ENCODE measurements around the gene CDK8. TPM values are rescaled to one million over a fixed set of nuclear protein-coding genes. Genes with fewer than 3 reads are reported as not detected.

CDK8 gene
- total and polyA plus RNA-seq, 9 of the 15 experiments (the other 6 are each of a cell fraction or from before 2014, with no cell fraction given), result 11.3 to 33.7 (median 20.3) TPM

DNA sequence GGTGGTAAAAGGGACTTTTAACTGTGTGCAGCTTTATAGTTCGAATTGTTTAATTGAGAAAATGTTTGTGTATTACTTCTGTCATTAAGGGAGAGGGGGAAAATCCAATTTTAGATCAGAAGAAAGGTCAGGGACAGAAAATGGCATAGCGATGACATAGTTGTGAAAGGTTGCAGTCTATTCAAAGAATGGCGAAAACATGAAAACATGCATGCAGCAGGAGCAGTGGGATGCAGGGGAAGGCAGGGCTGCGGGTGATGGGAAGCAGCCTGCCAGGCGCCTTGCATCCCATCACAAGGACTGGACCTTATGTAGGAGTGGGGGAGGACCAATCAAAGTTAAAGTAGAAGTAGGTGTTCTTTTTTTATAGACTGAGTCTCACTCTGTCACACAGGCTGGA is 125.9 kb downstream of the CDK8 start (continued):
- TF ChIP-seq ZNF668 (CRISPR knock-in tag; IDR thresholded peaks at IDR 0.05) (no peak), NONO (IDR thresholded peaks at IDR 0.05; ENCODE audit: low read depth in 2 of 2, low read length in 1 of 2) (no peak)

GRCh38 chr13:26380930-26381329 is 127.0 kb downstream of the CDK8 start:
- H4K20me1 ChIP-seq (replicated peaks; ENCODE audit: control insufficient read depth, insufficient read depth, low read length), result no peaks in the 10 kb centered on the region
- no peak for TF ChIP-seq ZNF140 (CRISPR knock-in tag; IDR thresholded peaks at IDR 0.05)
- TF ChIP-seq ZNF696 (CRISPR knock-in tag; conservative IDR thresholded peaks at IDR 0.05), result no peak
- no peak for TF ChIP-seq NFATC3 (IDR thresholded peaks at IDR 0.05)
- no peak for TF ChIP-seq SNAPC5 (CRISPR knock-in tag; IDR thresholded peaks at IDR 0.05)
- no peak for TF ChIP-seq CBFA2T2 (conservative IDR thresholded peaks at IDR 0.05)
- no peak for TF ChIP-seq NR2C2 (CRISPR knock-in tag; IDR thresholded peaks at IDR 0.05)
- TF ChIP-seq NR2C2 (tag; IDR thresholded peaks at IDR 0.05), result no peak
- TF ChIP-seq, protein P1, sequence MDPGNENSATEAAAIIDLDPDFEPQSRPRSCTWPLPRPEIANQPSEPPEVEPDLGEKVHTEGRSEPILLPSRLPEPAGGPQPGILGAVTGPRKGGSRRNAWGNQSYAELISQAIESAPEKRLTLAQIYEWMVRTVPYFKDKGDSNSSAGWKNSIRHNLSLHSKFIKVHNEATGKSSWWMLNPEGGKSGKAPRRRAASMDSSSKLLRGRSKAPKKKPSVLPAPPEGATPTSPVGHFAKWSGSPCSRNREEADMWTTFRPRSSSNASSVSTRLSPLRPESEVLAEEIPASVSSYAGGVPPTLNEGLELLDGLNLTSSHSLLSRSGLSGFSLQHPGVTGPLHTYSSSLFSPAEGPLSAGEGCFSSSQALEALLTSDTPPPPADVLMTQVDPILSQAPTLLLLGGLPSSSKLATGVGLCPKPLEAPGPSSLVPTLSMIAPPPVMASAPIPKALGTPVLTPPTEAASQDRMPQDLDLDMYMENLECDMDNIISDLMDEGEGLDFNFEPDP (CRISPR knock-in tag; IDR thresholded peaks at IDR 0.05), result no peak
- no peak for TF ChIP-seq FOXJ3 (CRISPR knock-in tag; IDR thresholded peaks at IDR 0.05)
- TF ChIP-seq ZNF76 (CRISPR knock-in tag; IDR thresholded peaks at IDR 0.05; ENCODE audit: borderline replicate concordance), result no peak
- no peak for TF ChIP-seq ZFP30 (CRISPR knock-in tag; IDR thresholded peaks at IDR 0.05; ENCODE audit: borderline replicate concordance)
- TF ChIP-seq POLR2A (conservative IDR thresholded peaks at IDR 0.05), result no peak
- TF ChIP-seq ZNF175 (CRISPR knock-in tag; IDR thresholded peaks at IDR 0.05; ENCODE audit: low read depth), result no peak
- no peak for TF ChIP-seq RFX5 (IDR thresholded peaks at IDR 0.05; ENCODE audit: low read depth, low read length)
- H3K27me3 ChIP-seq (ENCODE audit: control insufficient read depth in 2 of 2, insufficient read depth in 2 of 2, low read length in 2 of 2), result no peaks in the 10 kb centered on the region
- H3K4me1 ChIP-seq (replicated peaks in 1 of 2; ENCODE audit: control insufficient read depth in 2 of 2, insufficient read depth in 2 of 2, low read length in 2 of 2), result no peaks in the 10 kb centered on the region
- H3K9ac ChIP-seq (ENCODE audit: insufficient read depth in 1 of 2, low read depth in 2 of 2, low read length in 2 of 2), result no peak overlapping the region
- FAIRE-seq (no peak), DNase-seq (ENCODE audit: extremely low read depth in 1 of 4, low spot score in 3 of 4) (no peak), ATAC-seq (no peak)
- intact Hi-C loops (cut with micrococcal nuclease), result no loop called here
- H3K36me3 ChIP-seq (ENCODE audit: control insufficient read depth, insufficient read depth, low read length), result no peaks in the 10 kb centered on the region; the same call in 2 of the 3 replicates
- 8% methylated on average over 1 of the region's 2 CpGs for WGBS (ENCODE audit: insufficient coverage, low coverage, missing lambda C conversion rate)
- no peaks in the 10 kb centered on the region for H3K9me1 ChIP-seq (ENCODE audit: control insufficient read depth, insufficient read depth, low read length)
- H3K4me3 ChIP-seq, result no peak overlapping the region
- ChIA-PET CTCF (ENCODE audit: low intra/inter-chr PET ratio) (no interaction called here), POLR2A (no interaction called here)
- H3K27ac ChIP-seq (ENCODE audit: extremely low read depth, low read depth, low read length), result no peak overlapping the region
- H2AFZ ChIP-seq (ENCODE audit: low read depth, low read length), result no peak overlapping the region
- H3K79me2 ChIP-seq (ENCODE audit: control insufficient read depth, insufficient read depth, low read length), result no peaks in the 10 kb centered on the region
- no TSS peak for BruUV-seq (replicated peaks)
- in situ Hi-C loops (cut with MboI), result no loop called here
- no peaks in the 10 kb centered on the region for H3K9me3 ChIP-seq (replicated peaks; ENCODE audit: control insufficient read depth, insufficient read depth, low read depth, low read length)
- H3K4me2 ChIP-seq (ENCODE audit: insufficient read depth, low read length), result no peak overlapping the region

Measured in K562 (cell line).